ENCODE measurements around the gene ASXL2.
"Not testable (repeated sequence)": the region's sequence is repeated elsewhere in the genome, so short reads cannot be mapped to it uniquely, and the experiment has no call there.

Gene ASXL2

DNA sequence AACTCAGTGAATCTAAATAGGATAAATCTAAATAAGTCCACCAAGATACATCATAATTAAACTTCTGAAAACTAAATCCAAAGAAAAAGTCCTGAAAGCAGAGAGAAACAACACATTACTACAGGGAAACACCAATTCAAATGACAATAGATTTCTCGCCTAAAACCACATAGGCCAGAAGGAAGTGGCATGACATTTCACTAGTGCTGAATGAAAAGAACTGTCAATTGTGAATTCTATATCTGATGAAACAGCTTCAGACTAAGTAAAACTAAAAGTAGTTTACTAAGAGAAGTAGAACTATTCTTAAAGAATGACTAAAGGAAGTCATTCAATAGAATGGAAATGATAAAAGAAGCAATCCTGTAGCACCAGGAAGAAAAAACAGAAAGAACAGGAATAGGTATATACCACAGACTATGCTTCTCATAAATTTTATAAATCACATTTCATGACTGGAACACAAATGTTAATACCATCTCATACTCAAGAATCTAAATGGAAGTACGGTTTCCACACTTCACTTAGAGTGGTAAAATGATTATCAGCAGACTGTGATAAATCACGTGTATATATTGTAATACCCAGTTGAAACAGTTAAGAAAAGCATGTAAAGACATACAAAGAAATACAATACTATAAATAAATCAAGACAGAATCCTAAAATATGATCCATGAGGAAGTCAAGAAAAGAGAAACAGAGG, 46.4 kb downstream of the ASXL2 start:
- DNase-seq, result no peak

DNA sequence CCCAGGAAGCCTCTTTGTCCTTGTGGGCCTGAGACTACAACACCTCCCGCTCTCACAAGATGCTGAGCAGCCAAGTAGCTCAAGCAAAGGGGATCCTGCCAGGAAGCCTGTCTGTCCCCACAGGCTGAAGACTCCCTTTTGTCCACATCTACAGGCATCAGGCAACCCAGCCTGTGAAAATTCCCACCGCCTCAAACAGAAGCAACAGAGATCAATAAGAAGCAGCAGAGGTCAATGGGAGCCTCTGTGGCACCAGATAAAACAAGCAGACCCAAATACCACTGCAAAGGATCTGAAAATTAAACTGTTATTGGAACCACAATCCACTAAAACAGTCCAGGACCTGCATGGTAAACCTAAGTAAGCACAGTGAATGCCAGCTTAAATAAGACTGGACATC, 48.5 kb downstream of the ASXL2 start:
- no peak for DNase-seq

DNA sequence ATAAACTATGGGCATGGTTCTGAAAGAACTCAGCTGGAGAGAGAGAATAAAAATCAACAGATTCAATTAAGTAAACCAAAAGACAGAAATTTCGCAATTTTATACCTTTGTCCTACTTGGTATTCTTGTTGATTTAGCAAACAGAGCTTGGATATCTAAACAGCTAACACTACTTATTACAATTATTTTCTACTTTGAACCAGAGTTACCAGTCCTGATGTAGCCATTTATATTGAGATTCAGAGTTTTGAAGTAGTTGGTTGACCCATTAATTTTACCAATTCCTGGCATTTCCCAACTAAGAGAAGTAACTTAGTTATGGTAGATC, 48.9 kb downstream of the ASXL2 start:
- no peak for DNase-seq

DNA sequence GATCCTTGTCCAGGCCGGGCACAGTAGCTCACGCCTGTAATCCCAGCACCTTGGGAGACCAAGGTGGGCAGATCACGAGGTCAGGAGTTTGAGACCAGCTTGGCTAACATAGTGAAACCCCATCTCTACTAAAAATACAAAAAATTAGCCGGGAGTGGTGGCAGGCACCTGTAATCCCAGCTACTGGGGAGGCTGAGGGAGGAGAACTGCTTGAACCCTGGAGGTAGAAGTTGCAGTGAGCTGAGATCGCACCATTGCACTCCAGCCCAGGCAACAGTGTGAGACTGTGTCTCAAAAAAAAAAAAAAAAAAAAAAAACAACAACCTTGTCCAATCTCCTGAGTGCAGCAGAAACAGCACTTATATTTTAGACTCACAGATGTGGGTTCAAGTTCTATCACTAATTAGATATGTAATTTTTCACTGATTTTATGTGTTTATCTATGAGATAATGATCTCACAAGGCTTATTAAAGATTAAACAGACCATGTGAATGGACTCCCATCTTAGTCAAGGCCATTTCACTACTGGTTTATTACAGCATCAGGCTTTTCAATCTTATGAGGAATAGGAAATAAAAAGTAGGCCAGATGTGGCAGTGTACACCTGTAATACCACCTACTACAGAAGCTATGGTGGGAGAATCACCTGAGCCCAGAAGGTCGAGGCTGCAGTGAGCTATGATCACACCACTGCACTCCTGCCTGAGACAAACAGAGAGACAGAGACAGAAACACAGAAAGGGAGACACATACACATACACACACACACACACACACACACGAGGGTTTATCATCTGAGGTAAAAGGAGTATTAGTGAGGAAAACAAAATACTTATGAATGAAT, 49.5 kb downstream of the ASXL2 start:
- not testable (repeated sequence) for DNase-seq

DNA sequence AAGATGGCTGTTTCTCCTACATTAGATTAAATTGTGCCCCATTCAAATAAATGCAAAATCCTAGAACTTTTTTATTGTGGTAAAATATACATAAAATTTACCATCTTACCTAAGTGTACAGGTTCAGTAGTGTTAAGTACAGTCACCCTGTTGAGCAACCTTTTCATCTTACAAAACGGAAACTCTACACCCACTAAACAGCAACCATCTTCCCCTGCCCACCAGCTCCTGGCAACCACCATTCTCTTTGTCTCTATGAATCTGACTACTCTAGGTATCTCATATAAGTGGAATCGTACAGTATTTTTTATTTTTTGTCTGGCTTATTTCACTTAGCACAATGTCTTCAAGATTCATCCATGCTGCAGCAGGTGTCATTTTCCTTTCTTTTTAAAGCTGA, 53.0 kb downstream of the ASXL2 start:
- DNase-seq, result no peak

DNA sequence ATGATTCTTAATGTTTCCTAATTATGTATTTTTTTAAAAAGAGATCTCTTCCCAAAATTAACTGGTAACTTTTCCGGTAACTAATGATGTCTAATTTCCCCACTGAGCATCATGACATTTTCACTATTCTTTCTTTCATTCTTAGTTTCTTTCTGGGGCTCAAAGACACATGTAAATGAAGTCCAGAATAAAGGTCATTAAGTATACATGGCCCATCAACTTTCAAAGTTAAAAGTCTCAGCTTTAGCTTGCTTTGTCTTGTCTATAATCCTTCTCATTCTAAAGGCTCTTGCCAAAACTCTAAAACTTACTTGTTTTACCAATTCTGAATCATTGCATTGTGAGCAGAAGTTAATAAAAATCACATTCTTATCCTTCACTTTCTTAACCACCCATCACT, 53.6 kb downstream of the ASXL2 start:
- DNase-seq, result no peak

DNA sequence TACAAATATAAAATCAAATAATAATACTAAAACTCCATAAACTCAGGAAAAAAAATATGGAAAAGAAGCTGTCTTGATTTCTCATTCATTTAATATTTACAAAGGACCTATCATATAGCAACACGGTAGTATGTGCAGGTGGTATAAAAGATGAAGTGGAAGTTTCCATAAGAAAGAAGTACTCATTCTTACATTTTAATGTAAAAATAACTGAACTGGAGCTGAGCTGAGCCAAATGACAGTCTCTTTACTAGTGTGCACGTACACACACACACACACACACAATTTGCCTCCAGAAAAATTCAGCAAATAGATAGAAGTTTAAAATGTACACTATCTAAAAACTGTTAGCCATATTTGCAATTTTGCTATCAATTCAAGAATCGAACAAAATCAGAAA, 54.1 kb downstream of the ASXL2 start:
- DNase-seq, result no peak

DNA sequence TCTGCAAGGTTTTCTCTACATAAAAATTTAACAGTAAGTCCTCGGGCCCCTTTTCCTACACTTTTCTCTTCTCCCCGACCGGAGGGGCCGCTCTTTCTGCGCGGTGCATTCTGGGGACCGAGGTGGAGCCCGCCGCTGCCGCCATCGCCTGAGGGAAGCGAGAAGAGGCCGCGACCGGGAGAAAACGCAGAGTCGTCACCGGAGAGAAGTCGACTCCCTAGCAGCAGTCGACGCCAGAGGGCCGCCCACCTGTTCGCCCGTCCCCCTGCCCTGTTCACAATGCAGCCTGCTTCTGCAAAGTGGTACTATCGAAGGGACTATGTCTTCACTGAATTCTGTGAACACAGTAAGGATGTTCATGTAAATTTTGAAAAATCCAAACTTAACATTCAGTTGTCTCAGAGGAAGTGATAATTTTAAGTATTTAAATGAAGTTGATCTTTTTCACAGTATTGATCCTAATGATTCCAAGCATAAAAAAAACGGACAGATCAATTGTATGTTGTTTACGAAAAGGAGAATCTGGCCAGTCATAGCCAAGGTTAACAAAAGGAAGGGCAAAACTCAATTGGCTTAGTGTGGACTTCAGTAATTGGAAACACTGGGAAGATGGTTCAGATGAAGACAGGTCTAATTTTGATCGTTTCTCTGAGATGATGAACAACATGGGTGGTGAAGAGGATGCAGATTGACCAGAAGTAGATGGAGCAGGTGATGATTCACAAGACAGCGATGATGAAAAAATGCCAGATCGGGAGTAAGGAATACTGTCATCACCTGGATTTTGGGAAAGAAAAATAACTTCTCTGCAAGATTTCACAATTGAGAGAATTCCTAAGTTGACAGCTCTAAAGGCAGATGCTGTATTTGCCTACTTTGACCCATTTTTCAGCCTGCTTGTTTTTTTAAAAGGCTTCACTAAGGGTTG, 55.8 kb downstream of the ASXL2 start:
- DNase-seq, result peak in 3 of 4 experiments; percentile 11 to 34 (median 15)

DNA sequence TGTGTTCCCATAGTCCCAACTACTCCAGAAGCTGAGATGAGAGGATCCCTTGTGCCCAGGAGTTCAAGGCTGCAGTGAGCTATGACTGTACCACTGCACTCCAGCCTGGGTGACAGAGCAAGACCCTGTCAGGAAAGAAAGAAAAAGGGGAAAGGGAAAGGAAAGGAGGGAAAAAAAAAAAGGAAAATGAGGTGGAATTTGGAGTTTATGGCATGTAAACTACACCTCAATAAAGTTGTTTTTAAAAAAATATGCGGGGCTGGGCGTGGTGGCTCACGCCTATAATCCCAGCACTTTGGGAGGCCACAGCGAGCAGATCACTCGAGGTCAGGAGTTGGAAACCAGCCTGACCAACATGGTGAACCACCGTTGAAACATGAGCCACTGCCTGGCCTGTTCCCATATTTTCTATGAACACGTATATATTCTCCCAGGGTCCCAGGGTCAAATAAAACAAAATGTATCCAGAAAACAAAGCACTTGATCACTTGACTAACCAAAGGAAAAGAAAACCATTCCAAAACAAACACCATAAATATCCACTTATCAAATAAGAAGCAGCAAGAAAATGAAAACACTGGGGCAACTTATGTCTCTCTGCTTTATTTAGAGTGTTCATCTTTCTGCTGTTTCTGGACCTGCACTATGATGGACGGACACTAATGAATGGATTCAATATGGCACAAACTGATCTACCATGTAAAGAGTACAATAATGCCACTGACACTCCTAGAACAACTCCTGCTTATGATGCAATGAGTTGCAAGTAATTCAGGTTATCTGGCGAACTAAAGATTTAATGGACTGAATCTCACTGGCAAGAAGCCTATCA, 56.8 kb downstream of the ASXL2 start:
- no peak for DNase-seq

DNA sequence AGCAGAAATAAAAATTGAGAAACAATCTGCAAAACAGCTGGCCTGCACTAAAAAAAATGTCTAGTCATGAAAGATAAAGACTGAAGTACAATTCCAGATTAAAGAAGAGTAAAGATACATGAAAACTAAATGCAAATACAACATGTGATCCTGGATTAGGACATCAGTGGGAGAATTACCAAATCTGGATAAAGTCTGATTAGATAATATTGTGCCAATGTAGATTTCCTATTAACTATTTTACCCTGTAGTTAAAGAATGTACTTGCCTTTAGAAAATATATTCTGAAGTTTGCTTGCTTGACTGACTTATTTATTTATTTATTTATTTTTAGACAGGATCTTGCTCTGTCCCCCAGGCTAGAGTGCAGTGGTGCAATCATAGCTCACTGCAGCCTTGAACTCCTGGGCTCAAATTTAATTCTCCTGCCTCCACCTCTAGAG, 58.7 kb downstream of the ASXL2 start:
- no peak for DNase-seq

DNA sequence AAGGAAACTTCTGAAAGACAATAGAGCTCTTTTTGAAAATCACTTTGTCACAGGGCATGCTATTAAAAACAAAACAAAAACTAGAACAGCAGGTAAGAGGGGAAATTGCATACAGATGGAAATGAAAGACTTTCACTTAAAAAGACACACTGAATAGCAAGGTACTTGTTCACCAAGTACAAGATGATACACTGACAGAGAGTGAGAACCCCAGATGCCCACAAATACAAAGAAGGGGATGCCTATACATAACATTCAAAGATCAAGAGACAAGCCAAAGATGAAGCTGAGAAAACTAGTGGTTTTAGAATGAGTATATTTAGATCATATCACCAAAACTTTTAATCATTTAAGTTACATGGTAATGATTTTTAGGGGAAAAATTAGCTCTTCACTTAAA, 60.7 kb downstream of the ASXL2 start:
- no peak for DNase-seq

DNA sequence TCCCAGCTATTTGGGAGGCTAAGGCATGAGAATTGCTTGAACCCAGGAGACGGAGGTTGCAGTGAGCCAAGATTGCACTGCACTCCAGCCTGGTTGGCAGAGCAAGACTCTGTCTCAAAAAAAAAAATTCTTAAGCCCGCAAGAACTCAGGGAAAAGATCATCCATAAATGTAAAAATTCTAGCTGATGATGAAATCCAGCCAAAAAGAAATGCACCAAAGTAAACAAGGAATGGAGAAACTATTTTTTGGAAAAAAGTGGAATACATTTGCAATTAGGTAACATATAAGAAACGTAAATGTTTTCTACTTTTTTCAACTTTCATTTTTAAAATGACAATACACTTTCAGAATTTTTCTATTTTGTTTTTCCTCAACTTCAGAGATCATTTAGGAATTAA, 61.3 kb downstream of the ASXL2 start:
- DNase-seq, result no peak

DNA sequence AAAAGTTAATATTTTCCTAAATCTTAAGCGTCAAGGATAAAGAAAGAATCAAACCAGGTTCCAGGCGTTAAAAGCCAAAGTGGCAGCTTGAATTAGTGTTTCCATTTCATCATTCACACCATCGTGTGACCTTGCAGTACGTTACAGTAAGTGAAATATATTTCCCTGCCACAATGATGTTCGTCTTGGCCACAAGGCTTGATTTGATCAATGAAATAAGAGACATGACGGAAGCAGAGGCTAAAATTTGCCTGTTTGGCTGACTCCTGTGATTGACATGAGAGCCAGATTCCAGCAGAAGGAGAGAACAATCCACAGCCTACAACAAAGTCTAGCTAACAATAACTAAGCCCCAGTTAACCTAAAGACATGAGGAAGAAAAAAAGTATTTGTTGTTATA, 62.0 kb downstream of the ASXL2 start:
- DNase-seq, result no peak

DNA sequence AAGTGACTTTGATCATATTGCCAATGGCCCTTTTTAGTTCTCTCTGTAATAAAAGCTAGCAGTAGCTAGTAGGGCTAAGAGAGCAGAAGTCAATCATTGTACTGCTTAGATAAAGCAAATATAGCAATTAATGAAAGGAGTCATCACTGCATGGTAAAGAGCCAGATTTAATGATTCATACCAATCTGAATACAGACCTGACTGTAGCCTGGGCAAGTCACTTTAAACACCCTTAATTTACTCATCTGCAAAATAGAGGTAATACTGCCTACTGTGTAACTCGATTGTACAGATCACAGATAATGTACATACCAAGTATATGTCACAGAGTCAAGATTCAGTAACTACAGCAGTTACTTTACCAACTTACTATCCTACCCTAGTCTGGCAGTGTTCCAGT, 63.6 kb downstream of the ASXL2 start:
- no peak for DNase-seq

DNA sequence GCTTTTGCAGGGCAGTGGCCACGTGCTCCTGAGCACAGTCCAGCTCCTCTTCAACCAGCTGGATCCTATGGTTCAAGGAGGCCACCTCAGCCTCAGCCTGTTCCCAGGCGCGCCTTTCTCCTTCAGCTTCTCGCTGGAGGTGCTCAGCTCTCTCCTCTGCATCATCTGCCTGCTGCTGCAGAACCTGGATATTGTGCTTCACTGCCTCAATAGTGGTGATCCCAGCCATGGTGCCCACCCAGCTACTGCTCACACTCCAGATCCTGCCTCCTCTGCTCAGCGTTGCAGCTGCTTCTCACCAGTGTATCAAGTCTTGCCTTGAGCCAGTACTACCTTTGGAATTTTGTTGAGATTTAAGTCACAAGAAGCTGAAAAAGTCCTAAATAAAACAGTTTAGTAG, 67.9 kb downstream of the ASXL2 start:
- DNase-seq, result no peak

DNA sequence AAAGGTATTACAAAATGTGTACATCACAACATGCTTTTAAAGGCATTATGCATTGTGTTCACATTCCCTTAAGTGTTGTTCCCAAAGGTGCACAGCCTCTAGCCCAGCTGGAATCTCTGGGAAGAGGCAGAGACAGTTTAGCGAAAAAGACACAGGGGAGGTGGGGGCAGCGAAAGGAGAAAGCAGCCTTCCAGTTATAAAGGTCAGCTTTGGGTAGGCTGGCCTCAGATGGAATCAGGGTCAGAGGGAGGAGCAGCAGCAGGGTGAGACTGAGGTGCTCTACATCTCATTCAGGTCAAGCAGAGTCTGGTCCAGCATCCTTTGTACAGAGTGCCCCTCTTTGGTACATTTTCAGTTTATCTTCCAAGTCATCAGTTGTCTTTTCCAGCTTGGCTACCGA, 68.6 kb downstream of the ASXL2 start:
- no peak for DNase-seq

DNA sequence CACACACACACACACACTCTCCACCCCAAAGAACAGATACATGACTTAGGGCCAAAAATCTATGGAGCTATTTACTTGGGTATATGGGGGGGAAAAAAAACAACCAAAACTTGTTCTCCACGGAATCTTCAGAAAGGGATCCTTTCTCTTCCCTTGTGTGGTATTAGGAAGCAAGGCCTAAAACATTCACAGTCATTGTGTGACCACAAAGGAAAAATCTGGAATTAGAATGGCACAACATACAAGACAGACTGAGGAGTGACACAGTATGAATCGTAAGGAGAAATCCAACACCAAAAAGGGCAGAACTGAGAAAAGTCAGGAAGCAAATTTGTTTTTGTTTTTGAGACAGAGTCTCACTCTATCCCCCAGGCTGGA, 70.3 kb downstream of the ASXL2 start:
- DNase-seq, result no peak

DNA sequence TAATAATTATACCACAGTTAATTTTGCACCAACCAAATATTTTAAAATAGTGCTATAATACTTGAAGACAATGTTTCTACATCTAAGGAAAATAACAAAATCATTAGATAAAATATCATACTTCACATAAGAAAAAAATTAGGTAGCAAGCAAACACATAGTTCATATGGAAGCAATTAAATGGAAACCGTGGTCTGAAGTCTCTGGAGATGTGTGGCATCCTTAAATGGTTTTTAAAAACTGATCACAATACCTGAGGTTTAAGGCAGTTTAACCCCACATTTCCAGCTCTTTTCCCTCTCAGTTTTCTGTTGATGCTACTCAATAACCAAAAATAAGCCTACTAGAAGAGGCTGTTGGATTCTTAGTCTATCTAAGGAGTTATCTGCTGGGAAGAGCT, 71.3 kb downstream of the ASXL2 start:
- DNase-seq, result no peak

DNA sequence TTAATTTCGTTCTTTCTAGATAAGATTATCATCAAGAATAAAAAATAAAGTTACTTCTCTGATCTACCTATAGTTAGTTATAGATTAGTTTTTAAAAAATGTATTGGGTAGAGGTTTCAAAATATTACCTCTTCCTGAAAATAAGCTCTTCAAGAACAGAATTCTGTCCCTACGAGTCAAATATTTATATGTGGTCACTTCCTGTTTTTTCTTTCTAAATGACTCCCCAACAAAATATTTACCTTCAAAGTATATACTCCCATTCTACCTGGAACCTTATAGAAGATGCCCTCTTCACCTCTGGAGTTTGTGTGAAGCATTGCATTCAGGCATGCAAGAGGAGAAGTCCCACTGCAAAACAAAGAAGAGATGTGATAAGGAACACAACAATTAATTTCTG, 72.3 kb downstream of the ASXL2 start:
- DNase-seq, result no peak

DNA sequence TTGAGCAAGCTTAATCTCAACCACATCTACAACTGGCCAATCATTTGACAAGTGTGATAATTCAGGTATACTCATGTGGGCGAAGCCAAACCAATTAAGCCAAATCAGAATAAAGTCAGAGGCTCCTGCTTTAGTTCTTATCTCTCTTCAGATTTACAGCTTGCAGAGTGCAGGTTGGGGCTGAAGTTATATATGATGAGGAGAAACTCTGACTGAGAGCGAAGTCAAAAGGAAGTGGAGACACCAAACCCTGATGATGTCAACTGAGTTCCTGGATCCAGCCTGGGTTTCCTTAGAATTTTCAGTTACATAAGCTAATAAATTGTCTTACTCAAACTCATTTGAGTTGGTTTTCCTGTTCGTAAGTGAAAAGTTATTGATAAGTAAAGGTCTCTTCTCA, 73.9 kb downstream of the ASXL2 start:
- DNase-seq, result no peak

DNA sequence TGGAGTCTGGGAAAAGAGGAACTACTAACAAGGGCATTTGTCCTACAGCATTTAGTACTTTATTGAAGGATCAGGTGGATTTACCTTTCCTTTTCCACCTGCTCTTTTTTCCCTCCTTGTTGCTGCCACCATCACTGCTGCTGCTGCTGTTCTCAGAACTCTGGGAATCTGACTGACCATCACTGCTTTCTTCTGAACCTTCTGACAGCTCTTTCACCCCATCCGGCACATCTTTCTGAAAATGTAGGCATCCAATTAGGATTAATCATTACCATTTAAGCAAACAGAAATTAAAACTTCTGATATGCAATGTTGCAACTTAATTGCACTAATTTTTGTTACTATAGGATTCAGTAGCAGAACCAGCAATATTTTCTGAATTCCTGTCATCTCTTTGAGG, 79.0 kb downstream of the ASXL2 start:
- no peak for DNase-seq

DNA sequence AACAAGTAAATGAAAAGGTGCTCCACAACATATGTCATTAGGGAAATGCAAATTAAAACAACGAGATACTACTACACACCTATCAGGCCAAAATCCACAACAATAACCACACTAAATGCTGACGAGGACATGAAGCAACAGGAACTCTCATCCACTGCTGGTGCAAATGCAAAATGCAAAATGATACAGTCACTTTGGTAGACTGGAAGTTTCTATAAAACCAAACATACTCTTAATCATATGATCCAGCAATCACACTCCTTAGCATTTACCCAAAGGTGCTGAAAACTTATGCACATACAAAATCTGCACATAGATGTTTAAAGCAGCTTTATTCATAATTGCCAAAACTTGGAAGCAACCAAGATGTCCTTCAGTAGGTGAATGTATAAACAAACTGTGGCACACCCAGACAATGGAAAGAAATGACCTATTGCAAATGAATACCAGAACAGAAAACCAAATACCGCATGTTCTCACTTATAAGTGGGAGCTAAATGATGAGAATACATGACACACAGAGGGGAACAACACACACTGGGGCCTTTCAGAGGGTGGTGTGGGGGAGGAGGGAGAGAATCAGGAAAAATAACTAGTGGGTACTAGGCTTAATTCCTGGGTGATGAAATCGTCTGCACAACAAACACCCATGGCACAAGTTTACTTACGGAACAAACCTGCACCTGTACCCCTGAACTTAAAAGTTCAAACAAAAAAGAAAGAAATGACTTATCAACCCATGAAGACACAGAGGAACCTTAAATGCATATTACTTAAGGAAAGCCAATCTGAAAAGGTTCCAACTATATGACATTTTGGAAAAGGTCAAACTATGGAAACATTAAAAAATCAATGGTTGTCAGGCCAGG, 80.4 kb downstream of the ASXL2 start:
- no peak for DNase-seq
